Ishikawa (cell line): Measurements from ENCODE around the gene FAM9C.

ENCODE experiments used
- CEBPB ChIP-seq: IDR thresholded peaks from 2 replicates; pipeline ENCODE4 v1.6.1; 2012
- CREB1 ChIP-seq: IDR thresholded peaks from 2 replicates; pipeline ENCODE4 v1.6.1; 2012; ENCODE audit warnings: low read depth
- EGR1 ChIP-seq: IDR thresholded peaks from 2 replicates; pipeline ENCODE4 v1.6.1; 2012
- EP300 ChIP-seq: IDR thresholded peaks from 2 replicates; pipeline ENCODE4 v1.6.1; 2012; ENCODE audit warnings: borderline replicate concordance
- FOXM1 ChIP-seq: IDR thresholded peaks from 2 replicates; pipeline ENCODE4 v1.6.1; 2012; ENCODE audit warnings: low read depth, borderline replicate concordance
- MAX ChIP-seq: IDR thresholded peaks from 2 replicates; pipeline ENCODE4 v1.6.1; 2012
- NFIC ChIP-seq: IDR thresholded peaks from 2 replicates; pipeline ENCODE4 v1.6.1; 2012
- RAD21 ChIP-seq: IDR thresholded peaks from 2 replicates; pipeline ENCODE4 v1.6.1; 2012; ENCODE audit warnings: low read depth
- REST ChIP-seq: IDR thresholded peaks from 2 replicates; pipeline ENCODE4 v1.6.1; 2012; ENCODE audit warnings: low read depth, mild to moderate bottlenecking
- TAF1 ChIP-seq: IDR thresholded peaks from 2 replicates; pipeline ENCODE4 v1.6.1; 2012; ENCODE audit warnings: low read depth, mild to moderate bottlenecking
- TCF12 ChIP-seq: IDR thresholded peaks from 2 replicates; pipeline ENCODE4 v1.6.1; 2012; ENCODE audit warnings: low read depth
- TEAD4 ChIP-seq: IDR thresholded peaks from 2 replicates; pipeline ENCODE4 v1.6.1; 2012
- USF1 ChIP-seq: IDR thresholded peaks from 2 replicates; pipeline ENCODE4 v1.6.1; 2012
- YY1 ChIP-seq: IDR thresholded peaks from 2 replicates; pipeline ENCODE4 v1.6.1; 2012; ENCODE audit warnings: low read depth
- ZBTB7A ChIP-seq: IDR thresholded peaks from 2 replicates; pipeline ENCODE4 v1.6.1; 2012; ENCODE audit warnings: low read depth

FAM9C gene

DNA sequence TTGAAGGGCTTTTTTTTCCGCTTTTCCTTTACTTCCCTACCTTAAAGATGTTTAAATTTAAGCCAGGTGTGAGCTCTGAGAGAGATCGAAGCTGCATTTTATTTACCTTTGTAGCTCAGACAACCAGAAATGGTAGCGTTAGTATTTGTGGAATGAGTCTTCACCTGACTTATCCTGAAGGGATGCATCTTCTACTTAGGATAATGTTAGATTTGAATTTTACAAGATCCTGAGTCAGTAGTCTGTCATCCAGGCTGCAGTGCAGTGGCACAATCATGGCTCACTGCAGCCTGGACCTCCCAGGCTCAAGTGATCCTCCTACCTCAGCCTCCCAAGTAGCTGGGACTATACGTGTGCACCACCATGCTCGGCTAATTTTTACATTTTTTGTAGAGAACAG, 43.3 kb downstream of the FAM9C start:
- TF ChIP-seq YY1 (no peak), MAX (no peak), CEBPB (no peak), EGR1 (no peak), FOXM1 (no peak), NFIC (no peak), TEAD4 (no peak), REST (no peak), TCF12 (no peak), CREB1 (no peak), ZBTB7A (no peak), EP300 (no peak), USF1 (no peak), TAF1 (no peak), RAD21 (no peak)

GRCh38 chrX:13000301-13000811, 44.1 kb downstream of the FAM9C start:
- TF ChIP-seq CREB1 = no peak
- no peak for TF ChIP-seq YY1
- no peak for TF ChIP-seq USF1
- no peak for TF ChIP-seq EP300
- TF ChIP-seq FOXM1 = no peak
- no peak for TF ChIP-seq CEBPB
- no peak for TF ChIP-seq MAX

DNA sequence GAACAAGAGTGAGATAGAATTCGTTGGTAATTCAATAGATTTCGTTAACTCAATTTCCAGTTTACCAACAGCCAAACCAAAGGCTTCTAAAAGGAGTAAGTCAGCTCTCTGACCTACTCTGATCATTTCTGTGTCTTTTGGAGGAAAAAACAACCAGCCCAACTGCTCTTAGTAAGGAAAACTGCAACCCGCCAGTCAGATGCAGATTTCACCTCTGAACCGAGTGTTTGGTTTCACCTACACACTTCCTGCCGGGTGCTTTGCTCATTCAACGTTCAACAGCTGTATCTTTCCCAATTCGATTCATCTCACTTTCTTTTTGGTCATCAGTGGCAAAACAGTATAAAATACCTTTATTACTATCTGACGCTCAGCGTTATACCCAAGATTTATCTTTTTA, 45.0 kb downstream of the FAM9C start:
- no peak for TF ChIP-seq CEBPB
- no peak for TF ChIP-seq TCF12
- TF ChIP-seq ZBTB7A = no peak
- TF ChIP-seq FOXM1 = no peak
- no peak for TF ChIP-seq MAX
- TF ChIP-seq CREB1 = no peak
- no peak for TF ChIP-seq REST
- TF ChIP-seq EP300 = no peak
- TF ChIP-seq EGR1 = no peak
- TF ChIP-seq TAF1 = no peak
- TF ChIP-seq YY1 = no peak
- no peak for TF ChIP-seq RAD21
- no peak for TF ChIP-seq TEAD4
- no peak for TF ChIP-seq USF1
- no peak for TF ChIP-seq NFIC

DNA sequence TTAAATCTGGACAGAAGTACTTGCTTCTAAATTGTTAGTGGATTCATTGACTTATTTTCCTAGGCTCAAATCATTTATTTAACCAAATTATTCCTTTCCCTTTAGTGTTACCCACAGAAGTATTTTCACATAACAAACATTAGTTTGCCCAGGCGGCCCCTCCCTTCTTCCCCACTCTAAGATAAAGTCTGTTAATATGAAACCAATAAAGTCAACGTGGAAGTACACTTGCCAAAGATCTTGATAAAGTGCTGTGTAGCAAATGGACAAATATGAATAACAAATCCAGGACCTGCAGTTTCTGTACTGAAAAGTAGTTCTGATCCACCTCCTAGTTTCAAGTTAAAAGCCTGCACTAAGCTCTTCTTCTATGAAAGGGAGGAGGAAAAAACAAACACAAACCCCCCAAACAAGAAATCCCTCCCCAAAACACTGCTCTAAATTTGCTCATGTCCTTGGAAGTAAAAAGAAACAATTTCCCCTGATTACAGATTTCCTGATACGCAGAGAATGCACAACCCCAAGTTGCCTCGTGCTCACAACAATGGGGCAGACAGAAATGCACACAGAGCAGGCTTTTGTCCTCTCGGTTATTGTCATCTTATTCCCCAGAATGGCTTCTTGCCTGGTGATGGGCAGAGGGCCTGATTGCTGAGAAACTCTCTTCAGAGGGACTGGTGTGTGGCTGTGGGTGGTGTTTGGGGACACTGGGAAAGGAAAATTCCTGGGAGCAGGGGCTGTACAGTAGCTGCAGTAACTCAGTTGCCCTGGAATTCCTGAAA, 46.3 kb downstream of the FAM9C start:
- TF ChIP-seq RAD21 (no peak), CREB1 (no peak), NFIC (no peak), EP300 (no peak), MAX (no peak), TAF1 (no peak), YY1 (no peak), FOXM1 (no peak), TEAD4 (no peak), REST (no peak), TCF12 (no peak), ZBTB7A (no peak), CEBPB (no peak), USF1 (no peak), EGR1 (no peak)
